Measurements from ENCODE around the gene RIPPLY3. TPM values are rescaled to one million over a fixed set of nuclear protein-coding genes. Genes with fewer than 3 reads are reported as not detected.

Gene RIPPLY3
- total RNA-seq, 1 donor from 2014 or later: not detected

DNA sequence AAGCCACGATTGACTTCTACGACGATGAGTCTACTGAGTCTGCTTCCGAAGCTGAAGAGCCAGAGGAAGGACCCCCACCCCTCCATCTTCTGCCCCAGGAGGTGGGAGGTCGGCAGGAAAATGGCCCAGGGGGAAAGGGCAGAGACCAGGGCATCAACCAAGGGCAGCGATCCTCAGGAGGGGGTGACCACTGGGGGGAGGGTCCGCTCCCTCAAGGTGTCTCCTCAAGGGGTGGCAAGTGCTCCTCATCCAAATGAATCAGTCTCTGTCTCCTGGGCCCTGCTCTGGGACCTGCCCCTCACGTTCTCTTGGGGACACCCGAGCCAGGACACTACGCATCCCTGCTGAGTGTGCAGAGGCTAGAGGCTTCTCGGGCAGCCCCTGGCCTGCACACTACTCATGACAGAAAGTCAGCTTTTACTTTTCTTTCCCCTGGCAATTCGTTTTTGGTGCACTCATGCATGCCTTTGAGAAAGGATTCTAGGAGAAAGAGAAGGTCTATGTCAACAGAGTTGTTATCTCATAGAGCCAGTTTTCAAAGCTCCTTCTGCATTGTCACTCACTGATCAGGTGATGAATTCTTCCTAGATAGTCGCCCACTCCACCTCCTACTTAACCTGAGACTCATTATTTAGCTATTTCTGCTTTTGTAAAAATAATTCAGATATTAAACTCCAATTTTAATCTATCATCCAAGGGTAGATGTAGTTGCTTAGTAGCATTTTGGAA is 11.6 kb downstream of the RIPPLY3 start:
- Histone ChIP-seq H3K27ac (no peak overlapping the region), H3K4me1 (no peaks in the 10 kb centered on the region), H3K9me3 (no peaks in the 10 kb centered on the region), H3K36me3 (no peaks in the 10 kb centered on the region), H3K27me3 (no peaks in the 10 kb centered on the region), H3K4me3 (no peak overlapping the region)
- TF ChIP-seq, protein P1, sequence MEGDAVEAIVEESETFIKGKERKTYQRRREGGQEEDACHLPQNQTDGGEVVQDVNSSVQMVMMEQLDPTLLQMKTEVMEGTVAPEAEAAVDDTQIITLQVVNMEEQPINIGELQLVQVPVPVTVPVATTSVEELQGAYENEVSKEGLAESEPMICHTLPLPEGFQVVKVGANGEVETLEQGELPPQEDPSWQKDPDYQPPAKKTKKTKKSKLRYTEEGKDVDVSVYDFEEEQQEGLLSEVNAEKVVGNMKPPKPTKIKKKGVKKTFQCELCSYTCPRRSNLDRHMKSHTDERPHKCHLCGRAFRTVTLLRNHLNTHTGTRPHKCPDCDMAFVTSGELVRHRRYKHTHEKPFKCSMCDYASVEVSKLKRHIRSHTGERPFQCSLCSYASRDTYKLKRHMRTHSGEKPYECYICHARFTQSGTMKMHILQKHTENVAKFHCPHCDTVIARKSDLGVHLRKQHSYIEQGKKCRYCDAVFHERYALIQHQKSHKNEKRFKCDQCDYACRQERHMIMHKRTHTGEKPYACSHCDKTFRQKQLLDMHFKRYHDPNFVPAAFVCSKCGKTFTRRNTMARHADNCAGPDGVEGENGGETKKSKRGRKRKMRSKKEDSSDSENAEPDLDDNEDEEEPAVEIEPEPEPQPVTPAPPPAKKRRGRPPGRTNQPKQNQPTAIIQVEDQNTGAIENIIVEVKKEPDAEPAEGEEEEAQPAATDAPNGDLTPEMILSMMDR (IDR thresholded peaks at IDR 0.05): no peak
- DNase-seq (ENCODE audit: low spot score in 2 of 2): no peak
- intact Hi-C loops (cut with DNase I): no loop called here

DNA sequence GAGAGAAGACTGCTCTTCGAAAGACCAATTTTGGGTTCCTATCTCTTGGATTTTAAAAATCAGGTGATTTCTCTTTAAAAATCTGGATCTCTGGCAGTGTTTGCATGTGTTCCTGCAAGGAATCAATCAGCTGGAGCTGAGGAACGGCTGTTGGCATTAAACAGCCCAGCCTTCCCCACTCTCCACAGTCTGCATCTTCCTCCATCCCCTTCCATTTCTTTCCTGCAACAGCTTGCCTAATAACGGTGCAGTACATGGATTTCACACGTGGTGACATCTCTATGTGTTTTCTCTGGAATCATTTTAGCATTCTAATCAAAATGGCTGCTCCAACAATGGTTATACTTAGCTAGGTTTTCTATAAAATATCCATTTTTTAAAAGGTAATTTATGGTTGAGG is 20.0 kb downstream of the RIPPLY3 start:
- Histone ChIP-seq H3K27ac (no peak overlapping the region), H3K4me3 (no peak overlapping the region), H3K27me3 (no peaks in the 10 kb centered on the region), H3K9me3 (no peaks in the 10 kb centered on the region), H3K36me3 (no peaks in the 10 kb centered on the region), H3K4me1 (no peaks in the 10 kb centered on the region)
- TF ChIP-seq, protein P1 (IDR thresholded peaks at IDR 0.05): no peak
- no peak for DNase-seq (ENCODE audit: low spot score in 2 of 2)
- intact Hi-C loops (cut with DNase I): no loop called here

GRCh38 chr21:37028570-37028969 is 22.1 kb downstream of the RIPPLY3 start:
- H3K4me3 ChIP-seq: no peak overlapping the region
- DNase-seq (ENCODE audit: low spot score in 2 of 2): no peak
- TF ChIP-seq, protein P1 (IDR thresholded peaks at IDR 0.05): no peak
- intact Hi-C loops (cut with DNase I): no loop called here
- no peaks in the 10 kb centered on the region for H3K36me3 ChIP-seq
- H3K4me1 ChIP-seq: no peaks in the 10 kb centered on the region
- no peak overlapping the region for H3K27ac ChIP-seq
- H3K9me3 ChIP-seq: no peaks in the 10 kb centered on the region
- H3K27me3 ChIP-seq: no peaks in the 10 kb centered on the region

DNA sequence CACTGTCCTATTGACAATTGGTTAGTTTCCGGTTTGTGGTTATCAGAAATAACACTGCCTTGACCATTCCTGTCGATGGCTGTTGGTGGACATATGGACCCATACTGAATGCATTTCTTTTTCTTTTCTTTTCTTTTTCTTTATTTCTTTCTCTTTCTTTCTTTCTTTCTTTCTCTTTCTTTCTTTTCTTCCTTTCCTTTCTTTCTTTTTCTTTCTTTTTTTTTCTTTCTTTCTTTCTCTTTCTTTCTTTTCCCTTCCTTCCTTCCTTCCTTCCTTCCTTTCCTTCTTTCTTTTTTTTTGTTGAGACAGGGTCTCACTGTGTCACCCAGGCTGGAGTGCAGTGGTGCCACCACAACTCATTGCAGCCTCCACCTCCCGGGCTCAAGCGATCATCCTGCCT is 24.4 kb downstream of the RIPPLY3 start:
- Histone ChIP-seq H3K4me3 (no peak overlapping the region), H3K36me3 (no peaks in the 10 kb centered on the region), H3K9me3 (no peaks in the 10 kb centered on the region), H3K27me3 (no peaks in the 10 kb centered on the region), H3K4me1 (no peaks in the 10 kb centered on the region), H3K27ac (no peak overlapping the region)
- TF ChIP-seq, protein P1 (IDR thresholded peaks at IDR 0.05): no peak
- no peak for DNase-seq (ENCODE audit: low spot score in 2 of 2)
- intact Hi-C loops (cut with DNase I): no loop called here

GRCh38 chr21:37032293-37032692 is 25.8 kb downstream of the RIPPLY3 start:
- intact Hi-C loops (cut with DNase I): no loop called here
- Histone ChIP-seq H3K4me1 (no peaks in the 10 kb centered on the region), H3K27ac (no peak overlapping the region), H3K27me3 (no peaks in the 10 kb centered on the region), H3K9me3 (no peaks in the 10 kb centered on the region), H3K4me3 (no peak overlapping the region), H3K36me3 (no peaks in the 10 kb centered on the region)
- TF ChIP-seq, protein P1 (IDR thresholded peaks at IDR 0.05): no peak
- DNase-seq (ENCODE audit: low spot score in 2 of 2): no peak

Measured in ascending aorta (tissue), 2 donors.